ENCODE measurements around the gene DYRK4.
"Not testable (repeated sequence)": the region's sequence is repeated elsewhere in the genome, so short reads cannot be mapped to it uniquely, and the experiment has no call there.

Gene DYRK4, protein sequence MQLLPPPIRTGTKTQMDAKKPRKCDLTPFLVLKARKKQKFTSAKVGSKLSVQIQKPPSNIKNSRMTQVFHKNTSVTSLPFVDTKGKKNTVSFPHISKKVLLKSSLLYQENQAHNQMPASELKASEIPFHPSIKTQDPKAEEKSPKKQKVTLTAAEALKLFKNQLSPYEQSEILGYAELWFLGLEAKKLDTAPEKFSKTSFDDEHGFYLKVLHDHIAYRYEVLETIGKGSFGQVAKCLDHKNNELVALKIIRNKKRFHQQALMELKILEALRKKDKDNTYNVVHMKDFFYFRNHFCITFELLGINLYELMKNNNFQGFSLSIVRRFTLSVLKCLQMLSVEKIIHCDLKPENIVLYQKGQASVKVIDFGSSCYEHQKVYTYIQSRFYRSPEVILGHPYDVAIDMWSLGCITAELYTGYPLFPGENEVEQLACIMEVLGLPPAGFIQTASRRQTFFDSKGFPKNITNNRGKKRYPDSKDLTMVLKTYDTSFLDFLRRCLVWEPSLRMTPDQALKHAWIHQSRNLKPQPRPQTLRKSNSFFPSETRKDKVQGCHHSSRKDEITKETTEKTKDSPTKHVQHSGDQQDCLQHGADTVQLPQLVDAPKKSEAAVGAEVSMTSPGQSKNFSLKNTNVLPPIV

DNA sequence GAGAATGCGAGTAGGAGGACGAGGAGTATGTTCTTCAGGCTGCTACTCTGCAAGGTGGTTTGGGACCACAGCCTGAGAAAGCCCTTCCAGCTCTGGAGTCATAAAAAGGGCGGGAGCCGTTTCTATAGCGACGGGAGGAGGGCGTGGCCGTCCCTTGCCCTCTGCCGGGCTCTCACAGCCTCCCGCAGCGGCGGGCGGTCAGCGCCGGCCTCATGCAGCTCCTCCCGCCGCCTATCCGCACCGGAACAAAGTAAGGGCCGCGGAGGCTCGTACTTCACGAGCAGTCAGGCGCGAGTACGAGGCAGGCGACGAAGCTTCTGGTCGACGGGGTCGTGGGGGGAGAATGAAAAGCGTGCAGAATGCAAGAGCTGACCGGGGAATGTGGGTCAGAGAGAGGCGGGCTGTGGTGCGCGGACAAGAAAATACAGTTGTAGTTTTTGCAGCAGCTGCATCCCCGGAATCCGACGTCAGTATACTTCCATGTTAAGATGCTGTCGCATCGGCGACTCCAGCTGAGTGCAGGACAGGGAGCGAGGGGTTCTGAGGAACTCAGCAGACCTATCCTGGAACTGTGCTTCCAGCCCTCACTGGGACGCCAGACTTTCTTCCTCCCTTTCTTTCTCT is at the start of gene DYRK4:
Gene DYRK4 (plus strand): TSS at position 175 of the 624 bp plus-strand sequence. CDS start 38 bp downstream, at position 213.
- no peak for DNase-seq (ENCODE audit: low read depth)

DNA sequence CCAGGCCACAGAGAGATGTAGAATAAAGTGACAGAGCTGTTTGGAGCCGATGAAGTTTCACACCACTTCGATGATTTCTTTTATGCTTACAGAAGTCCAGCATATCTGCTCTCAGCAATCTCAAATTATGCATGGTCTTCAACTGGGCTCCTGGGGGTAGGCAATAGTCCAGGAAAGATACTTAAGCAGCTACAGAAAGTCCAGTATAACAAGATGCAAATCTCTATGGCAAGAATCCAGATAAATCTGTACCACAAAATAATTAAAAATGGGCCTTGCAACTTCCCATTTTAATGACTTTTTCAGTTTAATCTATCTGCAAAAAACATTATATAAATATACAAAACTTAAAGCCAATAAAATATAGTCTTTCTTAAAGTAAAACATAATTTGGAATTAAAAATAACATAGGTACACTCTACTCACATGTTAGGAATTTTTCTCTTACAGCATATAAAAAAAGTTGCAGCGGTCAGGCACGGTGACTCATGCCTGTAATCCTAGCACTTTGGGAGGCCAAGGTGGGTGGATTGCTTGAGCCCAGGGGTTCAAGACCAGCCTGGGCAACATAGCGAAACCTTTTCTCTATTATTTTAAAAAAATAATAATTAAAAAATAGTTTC is 43.8 kb upstream of the DYRK4 start:
- DNase-seq (ENCODE audit: low read depth) = peak; percentile 35

DNA sequence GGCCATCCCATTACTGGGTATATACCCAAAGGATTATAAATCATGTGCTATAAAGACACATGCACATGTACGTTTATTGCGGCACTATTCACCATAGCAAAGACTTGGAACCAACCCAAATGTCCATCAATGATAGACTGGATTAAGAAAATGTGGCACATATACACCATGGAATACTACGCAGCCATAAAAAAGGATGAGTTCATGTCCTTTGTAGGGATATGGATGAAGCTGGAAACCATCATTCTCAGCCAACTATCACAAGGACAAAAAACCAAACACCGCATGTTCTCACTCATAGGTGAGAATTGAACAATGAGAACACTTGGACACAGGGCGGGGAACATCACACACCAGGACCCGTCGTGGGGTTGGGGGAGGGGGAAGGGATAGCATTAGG is 38.6 kb upstream of the DYRK4 start:
- DNase-seq (ENCODE audit: low read depth) = not testable (repeated sequence)

DNA sequence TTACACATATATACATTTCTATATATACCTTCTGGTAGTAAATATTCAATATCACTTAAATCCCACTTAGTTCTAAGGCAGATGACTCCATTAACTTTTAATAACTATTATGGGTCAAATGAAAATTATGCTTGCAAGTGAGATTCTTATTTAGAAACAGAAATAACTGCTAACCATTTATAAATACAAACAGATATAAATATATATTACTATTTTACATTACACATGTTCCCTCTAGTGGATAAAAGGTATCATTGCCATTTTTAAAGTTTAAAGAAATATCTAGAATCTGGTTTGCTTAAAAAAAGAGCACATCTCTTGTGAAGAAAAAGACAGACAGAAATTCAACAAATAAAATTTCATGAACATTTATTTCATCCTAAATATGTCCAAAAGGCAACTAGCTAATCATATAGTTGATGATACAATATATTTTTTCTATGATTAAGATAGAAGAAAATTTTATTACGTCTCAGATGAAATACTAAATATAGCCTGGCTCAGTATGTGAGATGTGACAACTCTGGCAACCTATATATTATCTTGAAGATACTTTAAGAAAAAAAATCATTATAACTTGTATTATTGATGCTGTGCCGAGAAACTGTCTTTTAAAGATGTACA is 35.0 kb upstream of the DYRK4 start:
- no peak for DNase-seq (ENCODE audit: low read depth)

DNA sequence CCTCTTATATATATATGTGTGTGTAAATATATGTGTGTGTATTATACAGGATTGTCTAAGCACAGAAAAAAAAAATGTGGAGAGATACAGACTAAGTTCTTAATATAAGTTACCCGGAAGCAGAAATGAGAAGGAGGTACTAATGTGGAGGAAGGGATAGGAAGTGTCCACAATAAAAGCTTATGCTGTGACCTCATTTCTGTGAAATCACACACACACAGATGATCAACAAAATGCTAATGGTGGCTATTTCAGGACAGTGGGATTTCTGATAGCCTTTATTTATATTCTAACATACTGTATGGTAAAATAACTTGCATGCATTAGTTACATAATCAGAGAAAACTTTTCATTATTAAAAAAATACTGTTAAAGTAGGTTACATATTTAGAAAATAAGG is 31.8 kb upstream of the DYRK4 start:
- no peak for DNase-seq (ENCODE audit: low read depth)

DNA sequence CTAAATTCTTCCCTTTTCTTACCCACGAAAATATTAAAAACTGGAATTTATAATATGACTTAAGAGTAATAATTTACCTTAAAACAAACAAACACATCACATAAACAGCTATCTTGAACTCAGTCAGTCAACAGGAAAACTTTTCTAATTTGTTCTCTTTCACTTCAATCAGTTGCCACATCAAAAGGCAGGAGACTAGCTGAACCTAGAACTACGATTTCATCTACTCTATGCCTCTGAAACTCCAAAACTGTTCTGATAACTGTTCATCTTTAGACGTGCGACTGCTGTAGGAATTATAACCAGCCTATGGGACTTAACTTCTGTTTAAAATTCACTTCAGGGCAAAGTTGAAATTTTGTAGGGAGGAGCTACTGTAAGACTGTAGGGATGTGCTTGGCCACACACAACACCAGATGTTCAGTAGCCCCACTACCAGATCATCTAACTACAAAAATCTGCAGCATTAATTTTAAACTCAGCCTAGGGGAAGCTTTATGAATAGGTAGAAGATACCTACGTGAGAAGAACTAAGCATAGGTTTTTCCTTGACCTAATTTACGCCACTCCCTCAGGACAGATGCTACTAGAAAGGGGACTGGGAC is 30.9 kb upstream of the DYRK4 start:
- DNase-seq (ENCODE audit: low read depth) = no peak

DNA sequence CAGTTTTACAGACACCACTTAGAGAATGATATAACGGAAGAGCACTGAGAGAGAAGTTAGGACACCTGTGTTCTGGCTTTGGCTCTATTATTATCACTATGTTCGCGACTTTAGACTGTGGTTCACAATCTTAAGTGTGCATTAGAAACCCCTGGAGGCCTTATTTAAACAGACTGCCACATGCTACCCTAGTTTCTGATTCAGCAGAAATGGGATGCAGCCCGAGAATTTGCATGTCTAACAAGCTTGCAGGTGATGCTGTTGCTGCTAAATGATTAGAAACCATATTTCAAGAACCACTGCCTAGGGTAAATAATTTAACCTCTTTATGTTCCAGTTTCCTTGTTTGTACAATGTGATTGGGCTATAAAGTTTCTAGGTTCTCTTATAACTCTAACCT is 26.9 kb upstream of the DYRK4 start:
- DNase-seq (ENCODE audit: low read depth) = no peak

DNA sequence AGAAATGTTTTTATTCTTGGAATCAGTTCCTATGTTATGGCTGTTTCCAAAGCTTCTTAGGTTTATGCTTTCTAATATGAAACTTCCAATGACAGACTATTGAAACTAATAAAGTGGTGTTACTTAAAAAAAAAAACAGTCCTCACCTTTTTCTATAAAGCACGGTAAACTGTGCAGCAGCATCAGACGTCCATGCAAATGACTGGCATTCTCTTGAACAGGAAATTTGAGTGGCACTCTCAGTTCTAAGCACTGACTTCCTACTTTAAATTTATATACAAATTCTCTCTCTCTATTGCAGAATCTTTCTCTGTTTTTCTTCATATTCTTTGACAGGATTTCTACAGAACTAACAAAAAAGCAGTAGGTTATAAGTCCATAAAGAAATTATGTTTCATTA is 26.1 kb upstream of the DYRK4 start:
- no peak for DNase-seq (ENCODE audit: low read depth)

DNA sequence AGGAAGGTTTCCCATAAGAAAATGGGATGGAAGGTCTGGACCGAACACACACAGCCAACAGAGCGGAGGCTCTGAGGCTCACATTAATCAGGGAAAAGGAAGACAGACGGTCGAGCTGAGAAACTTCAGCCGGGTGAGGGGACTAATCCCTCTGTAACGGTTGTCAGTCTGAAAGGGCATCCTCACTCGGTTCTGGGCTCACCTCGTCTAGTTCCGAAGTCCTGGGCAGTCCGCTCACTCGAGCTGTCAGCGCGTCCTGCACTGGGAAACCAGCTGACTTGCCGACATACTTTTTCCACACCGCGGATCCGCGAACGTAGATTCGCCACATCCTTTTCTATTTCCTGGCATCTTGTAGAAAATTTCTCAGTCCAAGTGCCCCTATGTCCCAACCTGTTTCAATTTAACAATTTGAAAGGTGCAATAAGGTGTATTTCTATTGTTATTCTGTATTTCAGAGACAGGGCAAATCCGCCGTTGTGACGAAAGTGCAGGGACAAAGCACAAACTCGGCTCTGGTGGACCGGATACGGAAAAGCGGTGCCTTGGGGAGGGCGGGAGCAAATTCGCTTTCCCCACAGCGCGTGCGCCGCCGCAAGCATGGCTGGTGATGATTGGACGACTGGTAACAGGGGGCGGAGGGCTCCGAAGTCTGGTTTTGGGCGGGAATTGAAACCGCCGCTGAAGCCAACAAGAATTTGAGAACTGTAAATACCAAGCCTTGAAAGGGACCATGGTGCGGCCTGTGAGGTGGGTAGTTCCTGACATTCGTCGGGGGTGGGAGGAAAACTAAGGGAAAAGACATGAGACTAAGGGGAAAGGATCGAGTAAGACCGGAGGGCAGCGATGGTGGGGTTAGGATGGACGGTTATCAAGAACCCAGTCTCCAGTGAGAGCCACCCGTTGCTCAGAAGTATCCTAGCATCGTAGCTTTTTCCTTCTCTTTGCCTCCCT is 23.5 kb upstream of the DYRK4 start, which contains the start of gene RAD51AP1:
Gene RAD51AP1 (plus strand): TSS at position 684 of the 954 bp plus-strand sequence. CDS start 50 bp downstream, at position 734.
- DNase-seq (ENCODE audit: low read depth) = peak; percentile 97

DNA sequence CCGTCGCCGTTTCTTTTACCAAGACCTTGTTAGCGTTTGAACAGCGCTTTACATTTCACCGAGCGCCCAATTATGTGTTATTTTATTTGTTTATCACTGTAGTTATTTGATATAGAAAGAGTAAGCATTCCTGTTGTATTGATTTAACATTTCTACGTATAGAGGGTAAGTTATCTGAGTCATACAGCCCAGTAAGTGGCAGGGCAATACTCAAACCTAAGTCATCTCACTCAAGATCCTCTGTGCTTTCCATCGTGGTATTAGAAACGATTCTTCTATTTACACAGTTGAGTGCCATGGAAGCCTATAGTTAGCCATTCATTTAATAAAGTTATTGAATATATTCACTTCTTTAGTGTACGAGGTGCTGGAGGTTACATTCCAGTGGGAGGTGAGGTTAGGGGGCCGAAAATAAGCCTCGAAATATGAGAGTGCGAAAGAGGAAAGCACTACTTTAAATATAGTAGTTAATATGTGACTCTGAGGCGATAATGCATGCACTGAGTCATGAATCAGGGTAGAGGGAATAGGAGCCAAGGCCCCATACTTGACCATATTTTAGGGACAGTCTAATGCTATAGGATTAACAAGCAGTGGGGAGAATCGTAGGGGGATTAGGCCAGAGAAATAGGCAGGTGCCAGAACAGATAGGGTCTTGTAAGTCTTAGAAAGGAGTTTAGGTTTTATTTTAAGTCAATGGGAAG is 22.7 kb upstream of the DYRK4 start:
- peak; percentile 20 for DNase-seq (ENCODE audit: low read depth)

DNA sequence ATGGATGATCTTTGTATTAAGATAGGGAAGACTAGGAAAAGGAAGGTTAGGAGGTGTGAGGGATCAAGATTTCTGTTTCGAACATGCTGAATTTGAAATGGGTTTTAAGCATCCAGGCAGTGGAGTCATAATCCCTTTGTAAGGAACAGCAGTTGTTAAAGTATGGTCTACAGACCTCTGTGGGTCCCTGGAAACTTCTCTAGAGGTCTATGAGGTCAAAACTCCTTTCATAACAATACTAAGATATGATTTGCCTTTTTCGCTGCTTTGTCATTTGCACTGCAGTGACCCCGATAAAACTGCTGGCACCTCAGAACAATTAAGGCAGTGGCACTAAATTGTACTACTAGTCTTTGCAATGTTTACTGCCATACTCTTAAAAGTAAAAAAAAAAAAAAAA is 21.8 kb upstream of the DYRK4 start:
- DNase-seq (ENCODE audit: low read depth) = no peak

DNA sequence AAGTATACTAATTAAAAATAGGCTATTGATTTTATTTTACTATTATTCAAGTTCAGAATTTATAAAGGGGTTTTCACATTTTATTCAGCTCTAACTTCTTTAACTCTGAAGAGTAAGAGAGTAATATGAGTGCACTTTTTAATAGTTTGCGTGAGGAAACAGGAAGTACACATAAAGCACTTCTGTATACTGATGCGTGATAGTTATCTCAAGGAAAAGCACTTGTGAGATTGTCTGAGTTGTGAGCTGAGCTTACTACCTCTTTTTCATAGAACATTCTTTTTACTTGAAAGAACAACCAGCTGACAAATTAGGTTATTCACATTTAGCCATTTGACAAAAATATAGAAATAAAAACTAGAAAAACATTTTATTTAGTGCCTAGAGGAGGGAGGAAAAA is 21.4 kb upstream of the DYRK4 start:
- DNase-seq (ENCODE audit: low read depth) = no peak

DNA sequence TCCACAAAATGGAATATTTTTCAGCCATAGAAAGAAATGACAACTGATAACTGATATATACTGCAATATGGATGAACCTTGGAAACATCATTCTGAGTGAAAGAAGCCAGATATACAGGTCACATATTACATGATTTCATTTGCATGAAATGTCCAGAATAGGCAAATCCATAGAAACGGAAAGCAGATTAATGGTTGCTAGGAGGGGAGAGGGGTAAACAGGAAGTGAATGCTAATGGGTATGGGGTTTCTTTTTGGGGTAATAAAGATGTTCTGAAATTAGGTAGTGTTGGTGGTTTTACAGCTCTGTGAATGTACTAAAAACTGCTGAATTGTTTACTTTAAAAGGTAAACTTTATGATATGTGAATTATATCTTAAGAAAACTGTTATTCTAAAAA is 16.8 kb upstream of the DYRK4 start:
- DNase-seq (ENCODE audit: low read depth) = no peak

DNA sequence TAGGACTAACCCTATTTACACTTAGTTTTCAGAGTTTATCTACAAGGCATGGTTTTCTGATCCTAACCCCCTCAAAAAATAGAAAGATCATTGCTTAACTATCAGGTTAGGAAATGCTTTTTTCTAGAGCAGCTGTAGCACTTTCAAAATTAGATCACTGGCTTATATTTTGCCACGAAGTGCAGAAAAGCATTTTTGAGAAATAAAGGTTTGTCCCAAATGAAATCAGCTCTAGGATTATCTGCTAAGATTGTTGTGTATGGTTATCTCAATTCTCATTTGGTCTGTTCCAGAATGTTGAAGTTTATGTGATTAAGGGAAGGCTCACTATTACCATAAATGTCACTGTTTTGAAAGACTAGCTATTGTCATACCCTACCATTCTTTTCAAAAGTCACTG is 9.8 kb upstream of the DYRK4 start:
- no peak for DNase-seq (ENCODE audit: low read depth)

DNA sequence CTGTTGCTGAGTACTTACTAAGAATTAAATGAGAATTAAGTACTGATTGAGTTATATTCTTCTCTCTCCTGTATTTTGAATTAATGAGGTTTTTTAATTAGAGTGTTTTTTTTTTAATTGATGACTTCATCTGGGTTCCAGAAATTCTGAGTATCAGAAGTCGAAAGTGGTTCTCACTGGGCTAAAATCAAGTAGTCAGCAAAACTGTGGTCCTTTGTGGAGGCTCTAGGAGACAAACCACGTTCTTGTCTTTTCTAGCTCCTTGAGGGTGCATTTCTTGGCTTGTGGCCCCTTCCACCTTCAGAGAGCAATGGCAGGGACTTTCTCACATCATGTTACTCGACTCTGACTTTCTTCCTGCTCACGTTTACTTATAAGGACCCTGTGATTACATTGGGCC is 8.1 kb upstream of the DYRK4 start:
- no peak for DNase-seq (ENCODE audit: low read depth)

DNA sequence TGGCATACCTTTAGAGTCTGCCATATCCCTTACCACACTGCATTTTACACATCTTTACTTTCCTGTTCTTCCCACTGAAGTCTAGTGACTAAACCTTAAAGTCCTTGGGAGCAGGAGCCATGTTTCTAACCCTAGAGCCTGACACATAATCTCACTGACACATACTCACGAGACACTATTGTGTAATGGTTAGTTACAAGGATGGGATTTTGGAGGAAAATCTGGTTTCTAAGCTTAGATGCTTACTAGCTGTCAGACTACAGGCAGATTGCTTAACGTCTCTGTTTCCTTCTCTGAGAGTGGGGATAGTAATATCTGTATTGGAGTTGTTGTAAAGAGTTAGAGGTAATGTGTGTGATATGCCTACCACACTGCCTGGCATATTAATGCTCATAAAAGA is 6.2 kb upstream of the DYRK4 start:
- no peak for DNase-seq (ENCODE audit: low read depth)

DNA sequence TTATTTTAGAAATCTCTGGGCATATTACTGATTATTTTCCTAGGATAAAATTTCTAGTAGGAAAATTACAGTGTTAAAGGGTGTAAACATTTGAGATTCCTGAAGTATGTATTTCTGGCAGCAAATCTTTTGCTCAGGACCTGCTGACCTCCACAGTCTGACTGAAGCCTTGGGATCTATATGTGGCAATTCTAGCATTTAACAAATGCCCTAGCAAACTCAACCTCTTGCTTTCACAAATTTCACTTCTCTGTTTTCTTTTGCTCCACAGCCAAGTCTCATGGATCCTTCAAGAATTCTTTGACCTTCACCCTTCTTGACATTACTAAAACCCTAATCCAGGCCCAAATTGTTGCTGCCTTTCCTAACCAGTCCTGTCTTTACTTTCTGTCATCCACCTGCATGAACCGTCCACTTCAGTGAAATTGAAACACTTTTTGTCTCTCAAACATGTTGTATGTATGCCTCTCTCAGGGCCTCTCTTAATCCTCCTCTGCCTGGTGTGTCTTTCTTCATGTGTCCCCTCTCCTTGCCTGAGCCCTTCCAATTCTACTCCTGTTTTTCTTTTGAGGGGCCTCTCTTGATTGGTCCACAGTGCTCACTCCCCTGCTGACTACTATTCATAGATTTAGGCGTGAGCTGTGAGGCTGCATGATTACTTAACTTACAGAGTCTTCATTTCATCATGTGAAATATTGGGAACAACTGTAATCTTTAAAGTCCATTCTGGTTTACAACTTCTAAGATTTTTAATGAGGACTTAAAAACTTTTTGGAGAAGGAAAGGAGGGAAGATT is 5.1 kb upstream of the DYRK4 start:
- DNase-seq (ENCODE audit: low read depth) = no peak

DNA sequence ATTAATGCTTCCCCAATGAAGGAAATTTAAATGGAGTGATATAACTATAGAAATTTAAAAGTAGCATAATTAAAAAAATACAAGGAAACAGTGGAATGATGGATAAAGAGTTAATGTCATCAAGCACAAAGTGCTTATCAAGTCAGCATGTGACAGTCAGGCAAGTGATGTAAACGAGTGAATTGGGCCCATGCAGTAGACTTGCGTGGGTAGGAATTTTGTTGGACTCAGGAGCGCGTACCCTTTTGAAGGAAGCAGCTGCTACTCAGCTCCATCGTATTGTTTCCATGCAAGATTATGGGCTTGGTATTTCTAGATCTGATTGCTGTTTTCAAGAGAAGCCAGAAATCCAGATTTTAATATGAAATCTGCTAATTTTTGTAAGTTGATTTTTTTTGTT is 4.4 kb upstream of the DYRK4 start:
- no peak for DNase-seq (ENCODE audit: low read depth)

DNA sequence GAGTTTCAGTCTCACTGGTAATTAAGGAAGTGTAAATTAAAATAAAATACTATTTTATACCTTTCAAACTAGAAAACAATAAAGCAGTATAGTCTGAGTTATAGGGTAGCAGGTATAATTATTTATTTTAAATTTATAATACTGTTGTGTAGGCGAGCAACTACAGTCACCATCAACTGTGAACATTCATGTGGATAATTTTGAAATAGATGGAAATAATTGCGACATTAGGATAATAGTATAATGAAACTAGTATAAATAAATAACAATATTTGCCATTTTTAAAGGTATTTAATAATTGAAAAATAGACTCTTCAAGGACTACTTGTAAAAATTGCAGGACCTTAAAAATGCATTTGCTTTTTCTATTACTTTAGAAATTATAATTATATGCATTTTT is 3.8 kb upstream of the DYRK4 start:
- no peak for DNase-seq (ENCODE audit: low read depth)

Measured in HS-27A (cell line).